K562 (cell line): ENCODE data around the gene CPEB1. TPM values are rescaled to one million over a fixed set of nuclear protein-coding genes. Genes with fewer than 3 reads are reported as not detected.
A peak's percentile ranks its signal among the peaks of the same experiment; 100 is the strongest.

Experiments used
- ATAC-seq: fragments of 200-7000 bp; cut with Tn5 transposase; 3 replicates; pipeline ENCODE4 v1.9.1; 2020; ENCODE audit warnings: moderate library complexity
- BruUV-seq: library from RNA; stranded (reverse); fragments of 400-500 nt; replicated peaks from 2 replicates; lab custom pipeline; 2021; lab: Mats Ljungman, UMichigan
- CTCF ChIA-PET: fragments of 300-600 bp; formaldehyde crosslinking; extraction: SDS; loops from one replicate; lab custom pipeline; 2021; ENCODE audit warnings: low intra/inter-chr PET ratio; lab: Yijun Ruan, JAX
- POLR2A ChIA-PET: fragments of 300-600, 350-650 bp; sonication (Branson Sonifier 250); formaldehyde crosslinking; extraction: SDS; loops from one replicate; lab custom pipeline; 2021; ENCODE audit warnings: antibody characterized with exemption, inconsistent platforms; lab: Yijun Ruan, JAX
- DNase-seq, 4 experiments: peaks; one replicate each; pipeline versions ENCODE4 v3.0.0 to v3.0.0-alpha.2; 2011 to 2018; ENCODE audit warnings: low spot score in 3 of 4, mixed read lengths in 3 of 4; ENCODE audit errors: extremely low read depth in 1 of 4
- FAIRE-seq: peaks from 2 replicates; lab custom pipeline; 2011; peaks lifted over from hg19 to GRCh38; lab: Jason Lieb, UNC
- H2AFZ ChIP-seq: 2 replicates; pipeline ENCODE4 v1.6.0; 2011; ENCODE audit warnings: low read depth, low read length, control low read depth, inconsistent platforms
- H3K27ac ChIP-seq: fragments of 200-600 bp; 3 replicates; pipeline ENCODE4 v1.8.0; 2011; ENCODE audit warnings: low read depth, mild to moderate bottlenecking, control low read depth, inconsistent platforms, low read length, moderate library complexity, mixed read lengths; ENCODE audit errors: extremely low read depth
- H3K27me3 ChIP-seq, 2 experiments: fragments of 300-600 bp in 1 of 2; 2 replicates in 1 of 2; 3 replicates in 1 of 2; pipeline versions ENCODE4 v1.6.0 to v1.8.0; 2011; ENCODE audit warnings: inconsistent platforms in 2 of 2, low read length in 2 of 2, mild to moderate bottlenecking in 1 of 2, mixed read lengths in 1 of 2, moderate library complexity in 1 of 2; ENCODE audit not compliant: control insufficient read depth in 2 of 2, insufficient read depth in 2 of 2
- H3K36me3 ChIP-seq: fragments of 300-600 bp; 3 replicates; pipeline ENCODE4 v1.8.0; 2011; ENCODE audit warnings: mild to moderate bottlenecking, low read length, inconsistent platforms; ENCODE audit not compliant: control insufficient read depth, insufficient read depth
- H3K4me1 ChIP-seq, 2 experiments: fragments of 200-600 bp in 1 of 2; replicated peaks in 1 of 2; 2 replicates in 1 of 2; 3 replicates in 1 of 2; pipeline versions ENCODE4 v1.5.1 to v1.8.0; 2011; ENCODE audit warnings: inconsistent platforms in 2 of 2, low read length in 2 of 2, mild to moderate bottlenecking in 1 of 2, mixed read lengths in 1 of 2, moderate library complexity in 1 of 2; ENCODE audit not compliant: control insufficient read depth in 2 of 2, insufficient read depth in 2 of 2
- H3K4me2 ChIP-seq: 2 replicates; pipeline ENCODE4 v1.6.1; 2011; ENCODE audit warnings: low read length, control low read depth, inconsistent platforms, mixed read lengths; ENCODE audit not compliant: insufficient read depth
- H3K4me3 ChIP-seq: fragments of 200-600 bp; sonication (generic), shearing (Covaris generic); 2 replicates; pipeline ENCODE4 v1.5.1; 2016; ENCODE audit warnings: control low read depth, inconsistent platforms
- H3K79me2 ChIP-seq: fragments of 200-600 bp; 3 replicates; pipeline ENCODE4 v1.8.0; 2011; ENCODE audit warnings: low read length, inconsistent platforms; ENCODE audit not compliant: control insufficient read depth, insufficient read depth
- H3K9ac ChIP-seq, 2 experiments: 2 replicates each; pipeline versions ENCODE4 v1.6.0 to v1.6.1; 2011; ENCODE audit warnings: low read depth in 2 of 2, low read length in 2 of 2, control low read depth in 1 of 2, inconsistent platforms in 1 of 2, mild to moderate bottlenecking in 1 of 2, mixed read lengths in 1 of 2; ENCODE audit not compliant: insufficient read depth in 1 of 2
- H3K9me1 ChIP-seq: one replicate; pipeline ENCODE4 v1.6.0; 2011; ENCODE audit warnings: inconsistent platforms, mild to moderate bottlenecking, low read length, moderate library complexity; ENCODE audit not compliant: control insufficient read depth, insufficient read depth
- H3K9me3 ChIP-seq: replicated peaks from 2 replicates; pipeline ENCODE4 v1.5.1; 2011; ENCODE audit warnings: low read depth, low read length, inconsistent platforms; ENCODE audit not compliant: control insufficient read depth, insufficient read depth
- H4K20me1 ChIP-seq: replicated peaks from 2 replicates; pipeline ENCODE4 v1.6.1; 2011; ENCODE audit warnings: low read length, inconsistent platforms, mixed read lengths; ENCODE audit not compliant: control insufficient read depth, insufficient read depth
- ATF6 ChIP-seq: sonication (generic); formaldehyde crosslinking; IDR thresholded peaks from 2 replicates; pipeline ENCODE4 v1.4.0; 2020; ENCODE audit warnings: mild to moderate bottlenecking, missing genetic modification reagents
- BCLAF1 ChIP-seq, 2 experiments: fragments of 450-650 bp in 1 of 2; IDR thresholded peaks; 2 replicates each; pipeline ENCODE4 v1.6.1; 2011 to 2017; ENCODE audit warnings: low read depth in 2 of 2, antibody characterized with exemption in 1 of 2, borderline replicate concordance in 1 of 2, low read length in 1 of 2, mild to moderate bottlenecking in 1 of 2, mixed read lengths in 1 of 2; ENCODE audit not compliant: control insufficient read depth in 1 of 2
- CHD1 ChIP-seq: fragments of 200-600 bp; sonication (generic); IDR thresholded peaks from one replicate; pipeline ENCODE4 v1.6.1; 2012; ENCODE audit warnings: mild to moderate bottlenecking, moderate library complexity, low read length, inconsistent platforms
- CREB1 ChIP-seq, 2 experiments: sonication (generic) in 1 of 2; formaldehyde crosslinking in 1 of 2; IDR thresholded peaks; 2 replicates each; pipeline versions ENCODE4 v1.6.1 to v1.8.0; 2012 to 2022; ENCODE audit warnings: inconsistent platforms in 1 of 2, mild to moderate bottlenecking in 1 of 2, missing genetic modification reagents in 1 of 2, moderate library complexity in 1 of 2
- HOXB6 ChIP-seq: fragments of 250-450 bp; sonication (Bioruptor Pico); IDR thresholded peaks from 2 replicates; pipeline ENCODE4 v1.5.1; 2022; ENCODE audit warnings: mild to moderate bottlenecking, borderline replicate concordance
- KAT7 ChIP-seq: sonication (generic); formaldehyde crosslinking; IDR thresholded peaks from 2 replicates; pipeline ENCODE4 v1.8.0; 2022; ENCODE audit warnings: missing genetic modification reagents, mild to moderate bottlenecking, borderline replicate concordance
- MECOM ChIP-seq: fragments of 250-450 bp; sonication (Bioruptor Pico); IDR thresholded peaks from 2 replicates; pipeline ENCODE4 v1.8.0; 2022; ENCODE audit warnings: inconsistent platforms
- MIER1 ChIP-seq: fragments of 450-650 bp; IDR thresholded peaks from 2 replicates; pipeline ENCODE4 v1.6.1; 2016; ENCODE audit warnings: antibody characterized with exemption, mild to moderate bottlenecking, low read depth
- MTA3 ChIP-seq: fragments of 450-650 bp; formaldehyde crosslinking; IDR thresholded peaks from 2 replicates; pipeline ENCODE4 v1.6.1; 2017; ENCODE audit warnings: mild to moderate bottlenecking, borderline replicate concordance
- RBM14 ChIP-seq: fragments of 200-400 bp; formaldehyde crosslinking; IDR thresholded peaks from 2 replicates; pipeline ENCODE4 v1.6.1; 2018; ENCODE audit warnings: low read depth, mild to moderate bottlenecking, low read length, moderate library complexity, borderline replicate concordance; ENCODE audit not compliant: insufficient read depth
- RUNX1 ChIP-seq: sonication (generic); IDR thresholded peaks from 2 replicates; pipeline ENCODE4 v1.6.1; 2016; ENCODE audit warnings: antibody characterized with exemption, low read depth
- SRSF3 ChIP-seq: fragments of 200-400 bp; formaldehyde crosslinking; IDR thresholded peaks from 2 replicates; pipeline ENCODE4 v1.6.1; 2016; ENCODE audit warnings: mild to moderate bottlenecking, low read length, moderate library complexity; ENCODE audit not compliant: insufficient read depth
- ZBTB9 ChIP-seq: fragments of 450-650 bp; formaldehyde crosslinking; IDR thresholded peaks from 2 replicates; pipeline ENCODE4 v1.4.0; 2020; ENCODE audit warnings: mild to moderate bottlenecking, moderate library complexity
- ZFP36 ChIP-seq: fragments of 150-350 bp; IDR thresholded peaks from 2 replicates; pipeline ENCODE4 v1.6.1; 2018; ENCODE audit warnings: low read length, low read depth; ENCODE audit not compliant: partially characterized antibody
- WGBS: fragments of 100-300 bp; shearing (Covaris generic); methylation state at CpG from one replicate; pipeline ENCODE4 v1.1.6; 2016; ENCODE audit warnings: low coverage, mixed read lengths; ENCODE audit not compliant: insufficient coverage; ENCODE audit errors: missing lambda C conversion rate; 5-methylcytosine and 5-hydroxymethylcytosine counted together
- in situ Hi-C: fragments of 300-500 bp; cut with MboI; formaldehyde crosslinking; loops from 4 replicates; pipeline ENCODE4 v1.15.0; 2018; ENCODE audit warnings: inconsistent platforms, mixed read lengths
- intact Hi-C: fragments of 100-400 bp; cut with micrococcal nuclease; formaldehyde crosslinking; loops from 2 replicates; pipeline ENCODE4 v1.14.2; 2022
- polyA plus RNA-seq, 8 experiments: library from polyadenylated mRNA; depleted of rRNA in 4 of 8; stranded (reverse) in 5 of 8; unstranded in 3 of 8; fragments of >200 nt; fragmentation: Nextera tagmentation in 2 of 8; fragmentation: Illumina TruSeq in 1 of 8; extraction: Ambion mirVana in 2 of 8; extraction: Trizol in 1 of 8; gene quantifications; 2 replicates each; pipeline versions ENCODE4 v1.2.1 to v1.2.3, GENCODE V29; 2011 to 2014; ENCODE audit warnings: inconsistent platforms in 1 of 8, missing spikeins in 1 of 8
- total RNA-seq, 7 experiments: library from RNA; depleted of rRNA in 6 of 7; stranded (reverse); fragments of >200 nt in 6 of 7; fragmentation: Illumina TruSeq in 2 of 7; extraction: Trizol in 2 of 7; gene quantifications; 2 replicates each; pipeline versions ENCODE4 v1.2.1 to v1.2.3, GENCODE V29; 2011 to 2021; ENCODE audit warnings: low replicate concordance in 1 of 7

The CPEB1 gene
- total and polyA plus RNA-seq, 9 of the 15 experiments (the other 6 are each of a cell fraction or from before 2014, with no cell fraction given) = 2.2 to 13.4 (median 9.7) TPM

GRCh38 chr15:82539691-82540054, 107.5 kb downstream of the CPEB1 start:
- Histone ChIP-seq H3K9me1 (peaks cover 5% of the 10 kb centered on the region), H3K4me1 (peaks cover 10 to 17% of the 10 kb centered on the region in 2 experiments; a peak in 4 of 5 replicates), H3K4me3 (peak overlapping the region; percentile 95), H3K27ac (peak overlapping the region; percentile 93), H3K27me3 (no peaks in the 10 kb centered on the region), H3K9me3 (no peaks in the 10 kb centered on the region), H3K79me2 (peaks cover 53% of the 10 kb centered on the region), H3K36me3 (peaks cover 69% of the 10 kb centered on the region), H2AFZ (0 out of 2 replicates have a peak overlapping the region, but pooled peaks have one; percentile 54), H3K9ac (peak overlapping the region; percentile 95 to 99), H3K4me2 (peak overlapping the region; percentile 96), H4K20me1 (peaks cover 42% of the 10 kb centered on the region)
- ATAC-seq (peak; percentile 2), FAIRE-seq (no peak), DNase-seq (peak; percentile 16 to 57 (median 45))
- ChIA-PET POLR2A (interaction anchor here (0.6 to 8.9 kb wide), 25 partner anchors 9 to 1444 kb away, joined by 3 to 95 read pairs (median 4); no protein-coding TSS in a partner anchor), CTCF (interaction anchor here (0.8 kb wide), 1 partner anchor 1017 kb away, joined by 4 read pairs; no protein-coding TSS in a partner anchor)
- BruUV-seq = no TSS peak
- under 1% methylated on average over 22 of the region's 23 CpGs for WGBS
- in situ Hi-C loops = no loop called here
- intact Hi-C loops = loop anchor here (2.0 kb wide), 2 partner anchors 107 to 461 kb away; partner anchors contain the start of gene CPEB1
- TF ChIP-seq SRSF3 (peak; percentile 71; the same call in 1 of the 2 replicates), KAT7 (CRISPR knock-in tag) (peak; percentile 89), CHD1 (peak; percentile 95), MIER1 (peak; percentile 43; the same call in 1 of the 2 replicates), HOXB6 (CRISPR knock-in tag) (no peak), ZFP36 (no peak), MTA3 (no peak), ZBTB9 (CRISPR knock-in tag) (no peak), ATF6 (CRISPR knock-in tag) (peak; percentile 1; the same call in 1 of the 2 replicates), RBM14 (0 out of 2 replicates have a peak, but pooled peaks have one; percentile 7), BCLAF1 (IDR thresholded peaks at IDR 0.05; ENCODE audit: borderline replicate concordance in 1 of 2, control insufficient read depth in 1 of 2, low read depth in 2 of 2, low read length in 1 of 2) (0 out of 4 replicates have a peak, but pooled peaks of 1 of the 2 experiments have one; percentile 13), CREB1 (IDR thresholded peaks at IDR 0.05) (no peak), CREB1 (CRISPR knock-in tag; IDR thresholded peaks at IDR 0.05) (peak; percentile 12; the same call in 1 of the 2 replicates), RUNX1 (peak; percentile 7; the same call in 1 of the 2 replicates), MECOM (CRISPR knock-in tag) (no peak)
